HG02943 (cell line): ENCODE measurements around the gene PIH1D1.
A peak's percentile ranks its signal among the peaks of the same experiment; 100 is the strongest.

Experiments
- ATAC-seq: cut with Tn5 transposase; IDR thresholded peaks from one replicate; pipeline ENCODE4 v1.9.1; 2021; ENCODE audit warnings: mild to moderate bottlenecking, low read depth, moderate library complexity; ENCODE audit not compliant: unreplicated experiment

The PIH1D1 gene

GRCh38 chr19:49451430-49452181, at the start of gene PIH1D1:
Gene PIH1D1 (minus strand): TSS chr19:49451814. CDS start chr19:49451574, 240 bp downstream.
- peak; percentile 59 for ATAC-seq

- ATAC-seq = no peak
Measured at GRCh38 chr19:49499030-49499670, 47.5 kb upstream of the PIH1D1 start.

- no peak for ATAC-seq
Measured at GRCh38 chr19:49498475-49498874, 46.9 kb upstream of the PIH1D1 start.

GRCh38 chr19:49497789-49498103, 46.1 kb upstream of the PIH1D1 start:
- no peak for ATAC-seq

- no peak for ATAC-seq
Measured at GRCh38 chr19:49497047-49497788, 45.6 kb upstream of the PIH1D1 start.

GRCh38 chr19:49496574-49497008, 45.0 kb upstream of the PIH1D1 start:
- ATAC-seq = no peak

- ATAC-seq = no peak
Measured at GRCh38 chr19:49492573-49493405, 41.2 kb upstream of the PIH1D1 start.

- ATAC-seq = no peak
Measured at GRCh38 chr19:49491804-49492572, 40.4 kb upstream of the PIH1D1 start.

- ATAC-seq = no peak
Measured at GRCh38 chr19:49491030-49491803, 39.6 kb upstream of the PIH1D1 start.

- no peak for ATAC-seq
Measured at GRCh38 chr19:49490287-49491029, 38.8 kb upstream of the PIH1D1 start.

GRCh38 chr19:49489601-49490167, 38.1 kb upstream of the PIH1D1 start:
- ATAC-seq = no peak

- no peak for ATAC-seq
Measured at GRCh38 chr19:49488863-49489537, 37.4 kb upstream of the PIH1D1 start.

- no peak for ATAC-seq
Measured at GRCh38 chr19:49488046-49488862, 36.6 kb upstream of the PIH1D1 start.

GRCh38 chr19:49487277-49488045, 35.8 kb upstream of the PIH1D1 start, which contains the start of gene RPL13A:
Gene RPL13A (plus strand): TSS chr19:49487608. CDS start chr19:49487630, 22 bp downstream.
- peak; percentile 89 for ATAC-seq

GRCh38 chr19:49486710-49487276, 35.2 kb upstream of the PIH1D1 start:
- no peak for ATAC-seq

GRCh38 chr19:49486232-49486631, 34.6 kb upstream of the PIH1D1 start:
- no peak for ATAC-seq
